GM19351 (cell line): ENCODE results near the gene SLC15A2.
"Not testable (repeated sequence)": the region's sequence is repeated elsewhere in the genome, so short reads cannot be mapped to it uniquely, and the experiment has no call there.

Experiments used
- ATAC-seq: cut with Tn5 transposase; IDR thresholded peaks from one replicate; pipeline ENCODE4 v1.9.1; 2021; ENCODE audit warnings: mild to moderate bottlenecking, moderate library complexity; ENCODE audit not compliant: unreplicated experiment

SLC15A2 gene

GRCh38 chr3:121924734-121925133, 30.5 kb downstream of the SLC15A2 start:
- ATAC-seq = no peak

- no peak for ATAC-seq
Observed at GRCh38 chr3:121926380-121926779, 32.2 kb downstream of the SLC15A2 start.

- not testable (repeated sequence) for ATAC-seq
Observed at GRCh38 chr3:121938141-121938855, 44.1 kb downstream of the SLC15A2 start.

- ATAC-seq = no peak
Observed at GRCh38 chr3:121941592-121941991, 47.4 kb downstream of the SLC15A2 start.

GRCh38 chr3:121942116-121942786, 48.0 kb downstream of the SLC15A2 start:
- no peak for ATAC-seq

- no peak for ATAC-seq
Observed at GRCh38 chr3:121943431-121943830, 49.2 kb downstream of the SLC15A2 start.

GRCh38 chr3:121948641-121949040, 54.4 kb downstream of the SLC15A2 start:
- ATAC-seq = no peak

GRCh38 chr3:121951291-121951919, 57.2 kb downstream of the SLC15A2 start:
- ATAC-seq = no peak

- no peak for ATAC-seq
Observed at GRCh38 chr3:121956363-121956762, 62.2 kb downstream of the SLC15A2 start.

- ATAC-seq = no peak
Observed at GRCh38 chr3:121957674-121958415, 63.6 kb downstream of the SLC15A2 start.

- no peak for ATAC-seq
Observed at GRCh38 chr3:121958801-121959200, 64.6 kb downstream of the SLC15A2 start.

GRCh38 chr3:121961283-121961682, 67.1 kb downstream of the SLC15A2 start:
- ATAC-seq = no peak

GRCh38 chr3:121962443-121962842, 68.2 kb downstream of the SLC15A2 start:
- no peak for ATAC-seq

GRCh38 chr3:121963608-121964007, 69.4 kb downstream of the SLC15A2 start:
- no peak for ATAC-seq

- no peak for ATAC-seq
Observed at GRCh38 chr3:121969631-121970030, 75.4 kb downstream of the SLC15A2 start.

- ATAC-seq = no peak
Observed at GRCh38 chr3:121970047-121970446, 75.8 kb downstream of the SLC15A2 start.

- no peak for ATAC-seq
Observed at GRCh38 chr3:121974601-121975111, 80.5 kb downstream of the SLC15A2 start.

GRCh38 chr3:121975702-121976302, 81.6 kb downstream of the SLC15A2 start:
- no peak for ATAC-seq

- ATAC-seq = no peak
Observed at GRCh38 chr3:121976727-121977126, 82.5 kb downstream of the SLC15A2 start.

- no peak for ATAC-seq
Observed at GRCh38 chr3:121979246-121979645, 85.0 kb downstream of the SLC15A2 start.
